GM18861 (cell line): ENCODE measurements around the gene EVA1A.

Source experiments
- ATAC-seq: cut with Tn5 transposase; IDR thresholded peaks from one replicate; pipeline ENCODE4 v1.9.1; 2021; ENCODE audit not compliant: unreplicated experiment

The EVA1A gene, protein sequence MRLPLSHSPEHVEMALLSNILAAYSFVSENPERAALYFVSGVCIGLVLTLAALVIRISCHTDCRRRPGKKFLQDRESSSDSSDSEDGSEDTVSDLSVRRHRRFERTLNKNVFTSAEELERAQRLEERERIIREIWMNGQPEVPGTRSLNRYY

DNA sequence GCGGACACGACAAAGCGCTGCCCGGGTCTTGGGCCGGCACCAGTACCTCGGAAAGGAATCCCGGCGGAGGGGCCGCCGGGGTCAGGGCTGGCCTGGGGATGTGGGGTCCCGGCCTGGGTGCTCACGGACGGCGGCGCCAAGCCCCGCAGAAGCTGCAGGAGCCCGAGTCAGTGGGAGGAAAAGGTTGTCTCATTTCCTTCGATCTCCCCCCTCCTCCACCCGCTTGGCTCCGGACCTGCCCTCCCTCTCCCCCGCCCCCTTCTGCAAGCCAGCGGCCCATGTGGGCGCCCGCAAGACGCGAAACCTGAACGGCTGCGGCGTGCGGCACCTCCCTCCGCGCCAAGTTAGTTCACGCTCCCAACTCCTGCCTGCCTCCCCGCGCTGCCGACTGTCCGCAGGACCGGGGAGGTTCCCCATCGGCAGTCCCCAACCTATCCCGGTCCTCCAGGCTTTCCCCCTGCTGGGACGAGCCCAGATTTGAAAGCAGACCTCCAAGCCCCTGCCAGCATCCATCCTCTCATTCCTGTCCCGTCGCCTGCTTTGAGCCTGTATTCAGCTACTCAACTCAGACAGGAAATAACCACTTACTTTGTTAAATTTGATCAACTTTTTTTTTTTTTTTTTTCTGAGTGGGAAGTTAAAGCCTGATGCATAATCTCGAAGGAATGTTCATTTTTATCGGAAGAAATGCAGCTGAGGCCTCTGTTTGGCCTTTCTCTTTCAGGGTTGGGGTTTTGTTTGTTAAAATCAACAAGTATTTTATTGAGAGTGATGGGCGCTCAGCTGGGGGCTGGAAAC is at the start of gene EVA1A:
Gene EVA1A, minus strand, starts transcription at position 172 of the 798 bp plus-strand sequence. CDS start 42,799 bp downstream, outside the sequence.
- no peak for ATAC-seq

DNA sequence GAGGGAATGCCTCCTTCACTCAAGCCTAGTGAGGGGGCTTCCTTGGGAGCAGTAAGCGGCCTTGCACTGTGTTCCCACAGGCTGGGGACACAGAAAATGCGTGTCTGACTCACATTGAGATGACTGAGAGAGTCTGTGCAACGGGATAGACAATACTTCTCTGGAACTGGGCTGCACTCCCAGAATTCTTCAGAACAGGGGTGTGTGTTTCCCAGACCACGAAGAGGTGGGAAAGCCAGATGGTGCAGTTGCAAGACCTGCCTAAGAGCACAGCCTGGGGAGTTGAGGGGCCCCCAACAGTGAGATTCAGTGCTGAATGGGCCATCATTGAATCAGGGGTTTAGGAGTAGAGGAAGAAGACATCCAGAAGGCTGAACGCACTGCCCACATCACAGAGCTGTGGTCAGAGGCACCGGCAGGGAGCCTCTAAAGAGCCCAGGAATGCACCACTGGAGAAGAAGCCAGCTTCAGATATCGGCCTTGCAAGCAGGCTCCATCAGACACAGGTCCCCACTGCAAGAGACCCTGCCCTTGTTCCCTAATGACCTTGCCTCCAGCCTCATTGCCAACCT is 49.3 kb upstream of the EVA1A start:
- ATAC-seq = no peak

DNA sequence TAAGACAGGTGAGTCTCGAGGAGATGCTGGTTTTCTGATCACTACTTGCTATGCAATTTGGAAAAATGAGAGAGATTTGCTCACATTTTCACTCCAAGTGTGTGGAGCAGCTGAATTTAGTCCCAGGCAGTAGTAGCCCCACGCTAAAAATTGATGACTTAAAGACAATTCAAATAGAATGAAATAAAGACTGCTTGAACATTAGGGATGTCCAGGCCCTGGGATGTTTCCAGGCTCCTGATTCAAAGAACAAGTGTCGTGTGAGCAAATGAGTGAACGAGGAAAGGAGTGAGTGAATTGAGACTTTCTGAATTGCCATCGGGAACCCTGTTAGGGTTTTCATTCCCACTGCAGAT is 48.6 kb upstream of the EVA1A start:
- no peak for ATAC-seq

DNA sequence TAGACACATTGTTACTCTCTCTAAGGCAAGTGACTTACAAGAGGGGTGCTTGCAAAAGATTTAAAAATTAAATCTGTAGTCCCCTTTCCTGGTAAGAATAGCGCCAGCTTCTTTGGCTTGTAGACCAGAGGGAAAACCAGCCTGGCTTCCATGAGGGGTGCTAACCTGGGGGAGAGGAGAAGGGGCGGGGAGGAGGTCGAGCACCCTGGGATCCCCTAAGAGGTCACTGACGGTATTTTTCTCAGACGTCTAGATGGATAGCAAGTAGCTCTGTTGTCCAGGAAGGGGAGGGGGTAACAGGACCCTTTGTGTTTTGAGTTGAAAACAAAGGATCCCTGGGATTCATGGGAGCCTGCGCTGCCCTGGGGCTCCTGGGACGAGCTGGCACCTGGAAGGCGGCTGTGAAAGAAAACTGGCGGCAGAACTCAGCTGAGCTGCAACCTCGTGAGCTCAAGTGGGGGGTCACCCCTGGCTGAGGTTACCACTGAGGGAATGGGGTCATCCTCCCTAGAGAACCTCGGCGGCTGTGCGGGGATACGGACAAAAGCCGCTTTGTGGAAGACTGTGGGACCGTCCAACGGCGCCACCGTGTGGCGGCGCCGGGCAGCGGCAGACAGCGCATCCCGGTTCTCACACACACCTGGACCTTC is 48.1 kb upstream of the EVA1A start:
- ATAC-seq = peak; percentile 82

DNA sequence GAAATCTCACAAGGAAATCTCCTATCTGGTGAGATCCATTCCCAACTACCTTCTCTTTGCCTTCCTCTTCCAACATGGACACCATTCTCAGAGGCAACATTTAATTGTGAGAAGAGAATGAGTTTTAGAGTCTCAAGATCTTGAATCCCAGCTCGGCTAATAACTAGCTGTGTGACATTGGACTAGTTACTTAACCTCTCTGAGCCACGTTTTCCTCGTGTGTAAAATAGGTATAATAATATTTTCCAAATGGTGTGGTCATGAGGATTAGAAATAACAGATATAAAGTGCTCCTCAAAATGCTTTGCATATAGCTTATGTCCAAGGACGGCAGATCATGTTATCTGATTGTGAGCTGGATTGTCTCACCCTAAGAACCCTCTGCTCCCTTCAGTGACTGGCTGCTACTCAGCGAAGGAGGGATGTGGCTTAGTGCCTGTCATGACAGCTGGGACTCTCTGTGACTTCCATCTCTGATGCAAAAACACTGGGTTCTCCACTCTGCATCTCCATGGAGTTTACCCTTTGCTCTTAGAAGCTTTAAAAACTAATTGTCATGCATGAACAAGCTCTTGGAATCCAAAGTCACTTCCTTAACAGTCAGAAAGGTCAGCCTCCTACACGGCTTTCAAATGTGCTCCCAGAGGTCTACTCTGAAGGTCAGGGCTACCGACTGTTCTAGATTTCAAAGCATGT is 47.4 kb upstream of the EVA1A start:
- ATAC-seq = no peak

DNA sequence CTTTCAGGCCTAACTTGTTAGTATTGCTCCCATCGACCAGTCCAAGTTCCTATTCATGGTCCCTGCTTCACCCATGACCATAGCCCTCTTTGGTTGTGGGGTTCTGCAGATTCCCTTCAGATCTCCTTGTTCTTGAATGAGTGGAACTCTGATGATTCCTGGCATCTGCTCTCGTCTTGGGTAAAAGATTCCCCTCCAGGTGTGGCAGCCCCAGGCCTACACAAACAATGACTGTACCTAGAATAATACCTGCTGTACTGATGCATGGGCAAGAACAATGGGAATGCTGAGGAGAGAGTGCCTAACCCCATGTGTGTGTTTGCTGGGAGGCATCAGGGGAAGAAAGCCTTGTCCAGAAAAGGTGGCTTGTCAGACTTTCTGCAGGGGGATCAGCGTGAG is 46.7 kb upstream of the EVA1A start:
- no peak for ATAC-seq

DNA sequence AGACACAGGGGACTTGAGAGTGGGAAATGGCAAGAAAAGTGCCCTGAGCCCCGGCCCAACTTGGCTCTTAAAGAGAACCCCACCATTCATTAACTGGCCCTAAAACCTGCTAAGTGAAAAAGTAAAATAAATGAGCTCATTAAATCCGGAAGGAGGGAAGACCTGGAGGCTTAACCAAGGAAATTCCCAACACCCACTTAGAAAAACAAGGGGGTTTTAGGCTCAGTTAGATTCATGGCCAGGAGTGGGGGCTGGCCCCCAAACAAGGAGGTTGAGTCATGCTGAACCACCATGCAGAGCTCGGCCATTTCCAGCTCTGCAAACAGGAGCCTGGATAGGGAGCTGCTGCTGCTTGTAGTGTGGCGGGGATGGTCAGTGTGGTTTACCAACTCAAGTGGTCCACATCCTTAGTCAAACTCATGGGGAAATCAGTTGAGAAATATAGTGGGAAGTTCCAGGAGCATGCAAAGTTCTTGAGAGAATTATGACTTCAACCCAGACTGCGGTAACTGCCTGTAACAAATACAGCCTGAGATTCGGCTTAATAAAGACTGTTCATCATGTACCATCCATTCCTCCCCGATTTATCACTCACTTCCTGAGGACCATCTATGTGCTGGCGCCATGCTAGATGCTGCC is 46.1 kb upstream of the EVA1A start:
- ATAC-seq = no peak

DNA sequence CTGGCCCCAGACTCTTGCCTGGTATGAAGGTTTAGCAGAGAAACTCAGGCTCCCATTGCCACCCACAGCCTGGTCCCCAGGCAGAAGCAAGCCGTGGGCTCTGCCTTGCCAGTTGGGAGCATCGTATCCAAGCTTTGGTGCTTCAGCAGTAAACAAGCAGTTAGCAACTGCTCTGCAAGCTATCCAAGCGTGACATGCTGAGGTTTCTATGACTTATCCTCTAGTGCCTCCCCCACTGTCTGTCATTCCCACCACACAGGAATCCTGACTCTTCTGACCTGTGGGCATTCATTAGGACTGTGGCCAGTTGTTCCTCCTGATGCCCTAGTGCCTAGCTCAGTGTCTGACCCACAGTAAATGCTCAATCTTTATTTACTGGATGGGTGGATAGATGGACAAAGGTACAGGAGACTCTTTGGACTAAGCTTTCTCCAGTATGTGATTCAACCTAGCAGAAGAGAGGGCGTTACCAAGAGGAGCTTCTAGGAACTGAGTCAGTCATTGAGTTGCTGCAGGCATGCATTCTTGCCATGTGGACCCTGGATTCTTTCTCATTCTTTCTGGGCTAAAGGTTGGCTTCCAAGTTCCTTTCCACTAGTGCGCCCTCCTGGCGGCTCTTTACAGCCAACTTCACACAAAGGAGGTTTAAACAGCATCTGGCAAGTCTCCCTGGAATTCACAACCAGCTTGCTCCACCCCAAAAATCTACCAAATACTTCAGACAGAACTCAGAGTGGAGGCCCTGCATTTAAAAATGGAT is 45.2 kb upstream of the EVA1A start:
- ATAC-seq = no peak

DNA sequence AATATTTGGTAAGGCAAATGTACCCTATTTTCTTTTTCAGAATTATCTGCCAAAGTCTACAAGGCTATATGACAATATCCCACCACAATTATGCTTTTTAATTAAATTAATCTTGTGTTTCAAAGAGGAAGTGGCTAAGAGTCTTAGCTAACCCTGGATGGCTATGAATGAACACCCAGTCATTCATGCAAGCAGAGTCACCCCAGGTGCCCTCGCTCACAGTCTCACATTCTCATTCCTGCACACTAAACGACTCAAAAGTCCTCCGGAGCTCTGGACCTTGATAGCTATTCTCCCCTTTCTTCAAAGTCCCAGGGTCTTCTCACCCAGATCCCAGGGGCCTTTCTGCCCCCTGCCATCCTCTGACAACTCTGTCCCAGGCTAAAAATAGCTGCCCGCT is 43.7 kb upstream of the EVA1A start:
- no peak for ATAC-seq

DNA sequence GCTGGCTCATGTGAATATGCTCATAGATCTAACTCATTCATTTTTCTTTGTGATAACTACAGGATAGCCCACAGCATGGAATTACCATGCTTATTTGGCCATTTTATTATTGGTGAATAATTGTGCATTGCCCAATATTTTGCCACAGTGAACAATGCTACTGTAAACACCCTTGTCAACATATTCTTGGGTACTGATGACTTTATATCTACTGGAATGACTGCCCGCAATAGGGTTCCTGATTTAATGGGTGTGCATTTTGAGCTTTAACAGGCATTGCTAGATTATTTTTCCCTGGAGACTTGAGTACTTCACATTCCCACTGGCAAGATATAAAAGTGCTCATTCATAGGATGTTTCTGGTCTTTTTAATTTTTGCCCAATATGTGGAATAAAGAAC is 42.7 kb upstream of the EVA1A start:
- no peak for ATAC-seq

DNA sequence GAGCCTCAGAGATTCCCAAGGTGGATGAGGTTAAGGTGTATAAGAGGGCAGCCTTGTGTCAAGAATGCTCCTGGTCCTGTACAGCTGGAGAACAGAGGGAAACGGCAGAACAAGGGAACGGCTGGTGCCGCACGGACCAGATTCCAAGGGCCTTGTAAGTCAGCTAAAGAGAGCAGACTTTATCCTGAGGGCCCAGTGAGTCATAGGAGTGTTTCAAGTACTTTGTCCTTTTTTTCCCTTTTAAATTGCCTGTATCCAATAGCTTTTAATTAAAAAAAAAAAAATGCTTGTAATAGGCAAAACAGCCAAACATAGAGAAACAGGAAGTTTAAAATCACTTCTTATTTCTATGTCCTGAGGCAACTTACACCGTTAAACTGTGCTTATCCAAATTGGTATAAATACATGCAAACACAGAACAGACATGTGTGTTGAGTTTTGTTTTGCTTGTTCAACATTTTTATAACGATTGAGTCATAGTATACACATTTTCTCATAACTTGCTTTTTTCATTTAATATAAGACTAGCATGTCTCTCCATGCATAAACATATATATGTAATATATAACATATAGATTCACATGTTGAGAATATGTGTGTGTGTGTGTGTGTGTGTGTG is 42.1 kb upstream of the EVA1A start:
- ATAC-seq = no peak

DNA sequence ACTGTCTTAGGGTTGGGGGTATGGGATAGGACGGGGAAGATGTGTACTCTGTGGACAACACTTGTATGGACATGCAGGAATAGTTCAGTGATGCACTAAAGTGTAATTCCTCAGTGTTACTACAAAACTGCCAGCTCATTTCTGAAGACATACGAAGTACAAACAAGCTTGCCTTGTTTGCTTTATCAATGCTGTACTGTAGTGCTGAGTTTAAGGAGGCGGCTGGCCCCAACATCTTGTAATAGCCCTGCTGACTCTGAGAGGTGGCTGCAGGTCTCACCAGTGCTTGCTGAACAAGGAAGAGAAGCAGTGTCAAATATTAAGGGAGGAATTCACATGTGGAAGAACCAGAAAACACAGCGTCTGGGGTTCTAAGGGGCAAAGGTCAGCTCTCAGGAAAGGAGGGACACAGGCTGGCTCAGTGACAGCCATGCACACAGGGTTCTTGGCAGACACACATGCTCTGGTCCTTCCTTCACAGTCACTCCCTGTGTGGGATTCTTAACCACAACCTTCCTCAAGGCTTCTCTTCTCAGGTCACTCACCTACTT is 39.8 kb upstream of the EVA1A start:
- ATAC-seq = no peak

DNA sequence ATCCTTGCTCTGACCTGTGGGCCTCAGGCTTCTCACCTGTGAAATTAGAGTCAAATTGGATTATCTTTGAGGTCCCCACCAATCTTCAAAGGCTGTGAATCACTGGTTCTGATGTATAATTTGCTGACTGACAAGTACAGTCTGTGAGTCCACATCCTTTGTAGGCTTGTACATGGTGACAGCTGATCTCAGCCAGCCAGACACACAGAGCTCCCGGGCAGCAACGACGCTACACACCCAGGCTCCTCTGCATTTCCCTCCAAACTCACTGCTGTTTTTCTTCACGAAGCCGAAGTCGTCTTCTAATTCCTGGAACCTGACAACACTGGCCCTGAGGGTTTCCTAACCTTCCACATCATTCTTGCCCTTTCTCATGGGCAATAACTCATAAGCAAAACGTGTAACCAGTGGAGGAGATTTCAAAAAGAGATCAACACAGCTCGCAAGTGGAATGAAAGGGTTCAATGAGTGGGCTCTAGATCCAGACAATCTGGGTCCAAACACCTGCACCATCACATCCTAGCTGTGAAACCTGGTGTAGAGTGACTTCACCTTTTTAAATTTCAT is 37.9 kb upstream of the EVA1A start:
- no peak for ATAC-seq

DNA sequence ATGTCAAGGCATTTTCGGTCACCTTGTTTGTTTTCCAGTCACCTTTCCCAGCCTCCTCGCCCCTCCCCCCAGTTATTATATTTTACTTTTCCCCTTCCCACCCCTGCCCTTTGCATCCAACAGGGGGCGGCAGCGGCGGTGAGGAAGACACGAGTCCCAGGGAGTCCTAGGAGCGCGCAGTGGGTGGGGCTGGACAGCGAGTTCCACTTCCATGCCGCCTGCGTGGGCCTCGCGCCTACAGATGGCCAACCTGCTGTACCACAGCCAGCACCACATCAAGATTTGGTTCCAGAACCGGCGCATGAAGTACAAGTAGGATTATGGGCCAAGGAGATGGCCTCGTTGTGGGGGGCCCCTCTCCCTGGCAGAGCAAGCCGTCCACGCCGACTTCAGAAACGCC is 37.2 kb upstream of the EVA1A start:
- ATAC-seq = no peak

DNA sequence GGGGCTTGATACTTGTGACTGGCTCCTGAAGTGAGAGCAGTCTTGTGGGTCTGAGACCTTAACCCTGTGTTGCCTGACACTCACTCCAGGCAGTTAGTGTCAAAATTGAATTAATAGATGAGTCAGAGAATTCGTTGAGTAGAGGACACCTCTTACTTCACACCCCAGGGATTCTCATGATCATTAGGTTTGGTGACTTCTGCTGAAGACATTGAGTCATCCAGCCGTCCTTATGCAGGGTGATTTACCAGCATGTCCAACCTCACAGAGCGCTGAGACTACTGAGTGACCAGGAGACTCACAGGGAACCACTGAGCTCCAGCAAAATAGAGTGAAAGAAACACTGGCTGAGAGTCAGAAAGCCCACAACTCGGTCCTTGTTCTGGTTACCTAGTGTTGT is 36.0 kb upstream of the EVA1A start:
- ATAC-seq = no peak

DNA sequence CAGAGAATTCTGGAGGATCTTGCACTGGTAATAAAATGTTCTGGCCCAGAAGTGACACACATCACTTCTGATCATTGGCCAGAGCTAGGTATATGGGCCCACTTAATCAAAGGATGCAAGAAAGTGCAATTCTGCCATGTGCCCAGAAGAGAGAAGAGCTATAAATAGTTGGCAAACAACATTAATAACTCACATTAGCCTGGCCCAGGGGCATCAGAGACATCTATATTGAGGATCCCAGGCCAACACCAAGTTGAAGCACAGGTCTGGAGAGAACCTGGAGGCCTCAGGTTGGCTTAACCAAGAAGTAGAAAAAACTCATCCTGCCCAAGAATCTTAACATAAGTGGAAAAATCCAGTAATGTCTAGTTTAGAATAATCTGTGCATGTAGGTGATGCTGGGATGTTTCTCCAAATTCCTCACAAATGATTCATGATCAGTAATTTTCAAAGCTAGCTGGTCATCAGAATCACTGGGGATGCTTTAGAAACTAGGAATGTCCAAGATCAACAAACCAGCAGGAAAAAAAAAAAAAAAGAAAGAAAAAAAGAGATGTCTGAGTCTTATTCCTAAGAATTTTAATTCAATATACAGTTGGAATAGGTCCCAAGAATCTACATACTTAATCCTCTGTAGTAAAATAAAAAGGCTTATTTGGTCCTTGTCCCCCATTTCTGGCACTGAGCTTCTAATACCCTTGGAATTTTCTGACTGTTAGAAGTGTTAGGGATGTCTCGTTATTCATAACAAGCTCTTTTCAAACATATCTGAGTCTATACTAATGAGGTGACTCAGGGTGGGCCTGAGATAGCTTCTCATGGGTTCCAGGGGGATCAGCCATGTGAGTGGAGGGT is 35.0 kb upstream of the EVA1A start:
- ATAC-seq = no peak

DNA sequence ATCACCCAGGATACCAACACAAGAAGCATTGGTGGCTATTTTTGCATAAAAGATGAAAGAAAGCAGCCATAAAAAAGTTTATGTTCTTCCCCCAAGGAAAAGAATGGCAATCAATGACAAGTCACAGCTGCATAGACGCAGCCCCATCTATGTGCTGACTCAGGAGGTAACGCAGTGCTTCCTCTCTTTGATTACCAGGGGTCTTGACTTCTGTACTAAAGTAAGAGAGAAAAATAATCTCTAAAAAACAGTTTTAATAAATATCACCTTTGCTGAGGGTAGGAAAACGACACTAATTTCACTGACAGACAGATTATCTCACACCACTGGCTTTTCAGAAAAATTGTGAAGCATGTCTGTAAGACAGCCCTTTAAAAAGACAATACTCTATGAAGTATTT is 33.9 kb upstream of the EVA1A start:
- no peak for ATAC-seq

DNA sequence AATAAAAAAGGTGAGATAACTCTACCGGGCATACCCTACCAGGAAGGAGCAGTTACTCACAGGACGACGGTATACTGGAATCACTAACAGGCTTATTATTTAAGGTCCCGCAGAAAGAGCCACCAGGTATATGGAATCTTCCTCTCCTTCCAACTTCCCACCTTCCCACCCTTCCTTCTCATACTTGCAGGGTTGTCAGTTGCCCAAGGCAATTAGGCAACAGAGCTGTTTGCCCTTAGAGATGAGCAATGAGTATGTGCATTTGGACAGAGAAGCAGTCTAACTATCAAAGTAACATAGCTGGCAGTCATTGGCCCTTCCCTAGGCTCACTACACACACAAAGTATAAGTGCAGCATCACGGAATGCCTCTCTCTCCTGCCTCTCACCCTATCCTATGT is 32.1 kb upstream of the EVA1A start:
- ATAC-seq = no peak
